ENCODE measurements around the gene LAMA3. TPM values are rescaled to one million over a fixed set of nuclear protein-coding genes. Genes with fewer than 3 reads are reported as not detected.

LAMA3 gene
- total RNA-seq, 1 experiment from 2014 or later = 207 TPM

GRCh38 chr18:23816021-23816420 is 126.8 kb downstream of the LAMA3 start:
- Mint-ChIP-seq H3K9me3 (ENCODE audit: low read depth, unreplicated experiment) (no peaks in the 10 kb centered on the region), H3K27me3 (ENCODE audit: unreplicated experiment) (no peaks in the 10 kb centered on the region), H3K36me3 (ENCODE audit: insufficient read depth, unreplicated experiment) (peaks cover 8% of the 10 kb centered on the region), H3K4me1 (ENCODE audit: low read depth, unreplicated experiment) (peaks cover 8% of the 10 kb centered on the region), H3K27ac (ENCODE audit: unreplicated experiment) (no peak overlapping the region), H3K4me3 (ENCODE audit: low read depth, unreplicated experiment) (no peak overlapping the region)
- CTCF ChIA-PET = no interaction called here
- intact Hi-C loops (cut with micrococcal nuclease; ENCODE audit: unreplicated experiment) = no loop called here
- no TSS peak for BruUV-seq (replicated peaks)
- DNase-seq = no peak
- TF ChIP-seq CTCF (IDR thresholded peaks at IDR 0.05; ENCODE audit: unreplicated experiment) = no peak

- H3K4me3 Mint-ChIP-seq (ENCODE audit: low read depth, unreplicated experiment) = no peak overlapping the region
- H3K27ac Mint-ChIP-seq (ENCODE audit: unreplicated experiment) = no peak overlapping the region
- CTCF ChIA-PET = no interaction called here
- H3K27me3 Mint-ChIP-seq (ENCODE audit: unreplicated experiment) = no peaks in the 10 kb centered on the region
- no peak for DNase-seq
- H3K36me3 Mint-ChIP-seq (ENCODE audit: insufficient read depth, unreplicated experiment) = peaks cover 4% of the 10 kb centered on the region
- H3K4me1 Mint-ChIP-seq (ENCODE audit: low read depth, unreplicated experiment) = peaks cover 8% of the 10 kb centered on the region
- intact Hi-C loops (cut with micrococcal nuclease; ENCODE audit: unreplicated experiment) = no loop called here
- no TSS peak for BruUV-seq (replicated peaks)
- no peak for TF ChIP-seq CTCF (IDR thresholded peaks at IDR 0.05; ENCODE audit: unreplicated experiment)
- no peaks in the 10 kb centered on the region for H3K9me3 Mint-ChIP-seq (ENCODE audit: low read depth, unreplicated experiment)
Measured at GRCh38 chr18:23816740-23817139, 127.5 kb downstream of the LAMA3 start.

- no peak for TF ChIP-seq CTCF (IDR thresholded peaks at IDR 0.05; ENCODE audit: unreplicated experiment)
- CTCF ChIA-PET = no interaction called here
- DNase-seq = no peak
- Mint-ChIP-seq H3K27me3 (ENCODE audit: unreplicated experiment) (no peaks in the 10 kb centered on the region), H3K36me3 (ENCODE audit: insufficient read depth, unreplicated experiment) (peaks cover 4% of the 10 kb centered on the region), H3K4me1 (ENCODE audit: low read depth, unreplicated experiment) (peaks cover 8% of the 10 kb centered on the region), H3K27ac (ENCODE audit: unreplicated experiment) (no peak overlapping the region), H3K9me3 (ENCODE audit: low read depth, unreplicated experiment) (no peaks in the 10 kb centered on the region), H3K4me3 (ENCODE audit: low read depth, unreplicated experiment) (no peak overlapping the region)
- intact Hi-C loops (cut with micrococcal nuclease; ENCODE audit: unreplicated experiment) = no loop called here
- no TSS peak for BruUV-seq (replicated peaks)
Measured at GRCh38 chr18:23819001-23819400, 129.7 kb downstream of the LAMA3 start.

GRCh38 chr18:23822590-23823385 is 133.5 kb downstream of the LAMA3 start:
- Mint-ChIP-seq H3K9me3 (ENCODE audit: low read depth, unreplicated experiment) (no peaks in the 10 kb centered on the region), H3K4me1 (ENCODE audit: low read depth, unreplicated experiment) (peaks cover 22% of the 10 kb centered on the region), H3K36me3 (ENCODE audit: insufficient read depth, unreplicated experiment) (peaks cover 4% of the 10 kb centered on the region), H3K4me3 (ENCODE audit: low read depth, unreplicated experiment) (no peak overlapping the region), H3K27me3 (ENCODE audit: unreplicated experiment) (no peaks in the 10 kb centered on the region), H3K27ac (ENCODE audit: unreplicated experiment) (no peak overlapping the region)
- no TSS peak for BruUV-seq (replicated peaks)
- no peak for TF ChIP-seq CTCF (IDR thresholded peaks at IDR 0.05; ENCODE audit: unreplicated experiment)
- CTCF ChIA-PET = no interaction called here
- intact Hi-C loops (cut with micrococcal nuclease; ENCODE audit: unreplicated experiment) = loop anchor here (10.0 kb wide), 2 partner anchors 172 to 292 kb away; no protein-coding TSS in a partner anchor
- no peak for DNase-seq
